GM12878 (cell line): ENCODE results near the gene IFNL3.

Experiments
- CHD2 ChIP-seq: IDR thresholded peaks from 2 replicates; pipeline ENCODE4 v1.6.1; 2011; ENCODE audit warnings: low read depth, low read length, improper control_type of control experiment, borderline replicate concordance
- FOXM1 ChIP-seq: IDR thresholded peaks from 2 replicates; pipeline ENCODE4 v1.6.1; 2012; ENCODE audit warnings: low read depth, mild to moderate bottlenecking, inconsistent platforms, low read length, moderate library complexity
- JUNB ChIP-seq: IDR thresholded peaks from 2 replicates; pipeline ENCODE4 v1.6.1; 2016; ENCODE audit warnings: antibody characterized with exemption, mild to moderate bottlenecking
- MYB ChIP-seq: fragments of 150-350 bp; IDR thresholded peaks from 2 replicates; pipeline ENCODE4 v1.6.1; 2014; ENCODE audit warnings: mild to moderate bottlenecking, low read depth, low read length, borderline replicate concordance
- POLR2AphosphoS5 ChIP-seq: IDR thresholded peaks from 2 replicates; pipeline ENCODE4 v1.6.1; 2011; ENCODE audit warnings: mild to moderate bottlenecking, low read length, inconsistent platforms
- REST ChIP-seq: IDR thresholded peaks from 2 replicates; pipeline ENCODE4 v1.6.1; 2012; ENCODE audit warnings: mild to moderate bottlenecking, low read depth, low read length
- SP1 ChIP-seq: IDR thresholded peaks from one replicate; pipeline ENCODE4 v1.6.1; 2011; ENCODE audit warnings: low read depth, low read length
- SUZ12 ChIP-seq: fragments of 200-600 bp; sonication (generic); IDR thresholded peaks from one replicate; pipeline ENCODE4 v1.6.1; 2018; ENCODE audit warnings: antibody characterized with exemption, mild to moderate bottlenecking; ENCODE audit not compliant: unreplicated experiment
- ZNF24 ChIP-seq: fragments of 450-650 bp; IDR thresholded peaks from 2 replicates; pipeline ENCODE4 v1.6.1; 2017; ENCODE audit warnings: antibody characterized with exemption, mild to moderate bottlenecking
- TF ChIP-seq, protein P1 (sequence below), 3 experiments: IDR thresholded peaks in 2 of 3; conservative IDR thresholded peaks in 1 of 3; 2 replicates each; pipeline ENCODE4 v1.5.1; 2011; ENCODE audit warnings: low read depth in 3 of 3, low read length in 3 of 3, mild to moderate bottlenecking in 3 of 3, control low read depth in 2 of 3, moderate library complexity in 2 of 3, inconsistent platforms in 1 of 3, mixed read lengths in 1 of 3; ENCODE audit not compliant: control insufficient read depth in 2 of 3, insufficient read depth in 1 of 3; ENCODE audit errors: extremely low read depth in 1 of 3

- TF ChIP-seq SP1 (no peak), MYB (no peak), REST (no peak), SUZ12 (no peak), POLR2AphosphoS5 (no peak), JUNB (no peak), FOXM1 (no peak), ZNF24 (no peak), CHD2 (no peak)
- TF ChIP-seq, protein P1, sequence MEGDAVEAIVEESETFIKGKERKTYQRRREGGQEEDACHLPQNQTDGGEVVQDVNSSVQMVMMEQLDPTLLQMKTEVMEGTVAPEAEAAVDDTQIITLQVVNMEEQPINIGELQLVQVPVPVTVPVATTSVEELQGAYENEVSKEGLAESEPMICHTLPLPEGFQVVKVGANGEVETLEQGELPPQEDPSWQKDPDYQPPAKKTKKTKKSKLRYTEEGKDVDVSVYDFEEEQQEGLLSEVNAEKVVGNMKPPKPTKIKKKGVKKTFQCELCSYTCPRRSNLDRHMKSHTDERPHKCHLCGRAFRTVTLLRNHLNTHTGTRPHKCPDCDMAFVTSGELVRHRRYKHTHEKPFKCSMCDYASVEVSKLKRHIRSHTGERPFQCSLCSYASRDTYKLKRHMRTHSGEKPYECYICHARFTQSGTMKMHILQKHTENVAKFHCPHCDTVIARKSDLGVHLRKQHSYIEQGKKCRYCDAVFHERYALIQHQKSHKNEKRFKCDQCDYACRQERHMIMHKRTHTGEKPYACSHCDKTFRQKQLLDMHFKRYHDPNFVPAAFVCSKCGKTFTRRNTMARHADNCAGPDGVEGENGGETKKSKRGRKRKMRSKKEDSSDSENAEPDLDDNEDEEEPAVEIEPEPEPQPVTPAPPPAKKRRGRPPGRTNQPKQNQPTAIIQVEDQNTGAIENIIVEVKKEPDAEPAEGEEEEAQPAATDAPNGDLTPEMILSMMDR (IDR thresholded peaks at IDR 0.05 in 2 of 3, conservative IDR thresholded peaks at IDR 0.05 in 1 of 3; ENCODE audit: control insufficient read depth in 2 of 3, extremely low read depth in 1 of 3, insufficient read depth in 1 of 3, low read depth in 3 of 3, low read length in 3 of 3): no peak
These were observed 49.8 kb downstream of the IFNL3 start for GRCh38 chr19:39194832-39195542.
